MM.1S (cell line): ENCODE results near the gene PXMP2.

Source experiments
- DNase-seq: peaks from one replicate; pipeline ENCODE4 v3.0.0-alpha.2; 2015
- H2AFZ ChIP-seq: fragments of 300-600 bp; sonication (generic); 2 replicates; pipeline ENCODE4 v1.6.0; 2016; ENCODE audit warnings: antibody characterized with exemption, low read length
- H3F3A ChIP-seq: fragments of 300-600 bp; sonication (generic); 2 replicates; pipeline ENCODE4 v1.6.1; 2016; ENCODE audit warnings: mild to moderate bottlenecking, antibody characterized with exemption, low read length, moderate library complexity, mixed read lengths; ENCODE audit not compliant: insufficient read depth
- H3K27ac ChIP-seq: fragments of 300-600 bp; sonication (generic); 2 replicates; pipeline ENCODE4 v1.5.1; 2016; ENCODE audit warnings: mild to moderate bottlenecking, low read length
- H3K27me3 ChIP-seq: fragments of 300-600 bp; sonication (generic); replicated peaks from 2 replicates; pipeline ENCODE4 v1.6.0; 2016; ENCODE audit warnings: low read length; ENCODE audit not compliant: insufficient read depth
- H3K36me3 ChIP-seq: fragments of 300-600 bp; sonication (generic); replicated peaks from 2 replicates; pipeline ENCODE4 v1.6.1; 2016; ENCODE audit warnings: mild to moderate bottlenecking, low read length, mixed read lengths; ENCODE audit not compliant: insufficient read depth
- H3K4me1 ChIP-seq: fragments of 300-600 bp; sonication (generic); 2 replicates; pipeline ENCODE4 v1.6.1; 2016; ENCODE audit warnings: low read length, mixed read lengths
- H3K4me2 ChIP-seq: fragments of 300-600 bp; sonication (generic); 2 replicates; pipeline ENCODE4 v1.6.0; 2016; ENCODE audit warnings: low read depth, low read length
- H3K4me3 ChIP-seq: fragments of 300-600 bp; sonication (generic); 2 replicates; pipeline ENCODE4 v1.5.1; 2016; ENCODE audit warnings: low read length, mixed read lengths
- H3K79me2 ChIP-seq: fragments of 300-600 bp; sonication (generic); 2 replicates; pipeline ENCODE4 v1.6.1; 2016; ENCODE audit warnings: mixed run types, low read length, mixed read lengths
- H3K9ac ChIP-seq: fragments of 300-600 bp; sonication (generic); 2 replicates; pipeline ENCODE4 v1.6.1; 2016; ENCODE audit warnings: low read length, mixed read lengths
- H3K9me2 ChIP-seq: fragments of 300-600 bp; sonication (generic); replicated peaks from 2 replicates; pipeline ENCODE4 v1.6.1; 2016; ENCODE audit warnings: mild to moderate bottlenecking, low read length, mixed read lengths; ENCODE audit not compliant: insufficient read depth
- H3K9me3 ChIP-seq: fragments of 300-600 bp; sonication (generic); replicated peaks from 2 replicates; pipeline ENCODE4 v1.6.1; 2016; ENCODE audit warnings: mild to moderate bottlenecking, low read length, mixed read lengths; ENCODE audit not compliant: insufficient read depth
- H4K20me1 ChIP-seq: fragments of 300-600 bp; sonication (generic); 2 replicates; pipeline ENCODE4 v1.6.1; 2016; ENCODE audit warnings: mild to moderate bottlenecking, low read length, moderate library complexity, mixed read lengths; ENCODE audit not compliant: insufficient read depth
- EZH2 ChIP-seq: fragments of 300-600 bp; sonication (generic); optimal IDR thresholded peaks from 2 replicates; pipeline ENCODE3; 2017; ENCODE audit warnings: low read depth, mild to moderate bottlenecking, antibody characterized with exemption, low read length, mixed read lengths
- EZH2phosphoT487 ChIP-seq: fragments of 300-600 bp; sonication (generic); IDR thresholded peaks from 2 replicates; pipeline ENCODE4 v1.6.1; 2018; ENCODE audit warnings: antibody characterized with exemption, low read length
- TF ChIP-seq, protein P1 (sequence below): fragments of 300-600 bp; sonication (generic); IDR thresholded peaks from 2 replicates; pipeline ENCODE4 v1.5.1; 2016; ENCODE audit warnings: antibody characterized with exemption, low read length, mixed read lengths

The PXMP2 gene

DNA sequence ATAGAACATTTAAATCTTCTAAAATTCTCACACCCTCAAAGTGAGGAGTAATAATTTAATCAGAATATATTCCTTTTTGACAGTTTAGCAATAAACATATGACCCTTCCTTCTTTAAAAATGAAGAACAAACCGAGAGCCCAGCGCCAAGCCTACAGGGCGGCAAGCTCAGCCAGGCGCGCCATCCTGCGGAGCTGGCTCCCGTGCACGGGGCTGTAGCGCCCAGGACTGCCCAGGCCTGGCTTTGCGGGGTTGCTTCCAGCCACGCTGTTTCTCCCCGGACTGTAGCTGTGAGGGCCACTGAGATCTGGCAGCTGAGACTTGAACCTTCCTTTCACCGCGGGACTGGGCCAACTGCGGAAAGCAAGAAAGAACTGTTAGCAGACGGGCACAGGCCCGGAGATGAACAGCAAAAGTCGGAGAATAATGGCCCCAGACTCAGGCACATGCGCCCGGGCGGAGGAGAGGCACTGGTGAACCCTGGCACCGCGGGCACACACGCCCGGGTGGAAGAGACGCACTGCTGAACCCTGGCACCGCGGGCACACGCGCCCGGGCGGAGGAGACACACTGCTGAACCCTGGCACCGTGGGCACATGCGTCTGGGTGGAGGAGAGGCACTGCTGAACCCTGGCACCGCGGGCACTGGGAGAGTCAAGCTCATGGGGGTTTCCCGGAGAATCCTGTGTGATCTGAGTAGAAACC, 39.9 kb downstream of the PXMP2 start:
- no peaks in the 10 kb centered on the region for H3K27me3 ChIP-seq
- H2AFZ ChIP-seq, result no peak overlapping the region
- H3K36me3 ChIP-seq, result no peaks in the 10 kb centered on the region; the same call in 1 of the 2 replicates
- H3K27ac ChIP-seq, result no peak overlapping the region
- H3K4me3 ChIP-seq, result no peak overlapping the region
- no peaks in the 10 kb centered on the region for H3K9me3 ChIP-seq
- no peak for DNase-seq
- H3F3A ChIP-seq, result no peaks in the 10 kb centered on the region
- H3K79me2 ChIP-seq, result no peaks in the 10 kb centered on the region
- H3K4me2 ChIP-seq, result no peak overlapping the region
- H3K9ac ChIP-seq, result no peak overlapping the region
- H3K4me1 ChIP-seq, result no peaks in the 10 kb centered on the region
- TF ChIP-seq, protein P1, sequence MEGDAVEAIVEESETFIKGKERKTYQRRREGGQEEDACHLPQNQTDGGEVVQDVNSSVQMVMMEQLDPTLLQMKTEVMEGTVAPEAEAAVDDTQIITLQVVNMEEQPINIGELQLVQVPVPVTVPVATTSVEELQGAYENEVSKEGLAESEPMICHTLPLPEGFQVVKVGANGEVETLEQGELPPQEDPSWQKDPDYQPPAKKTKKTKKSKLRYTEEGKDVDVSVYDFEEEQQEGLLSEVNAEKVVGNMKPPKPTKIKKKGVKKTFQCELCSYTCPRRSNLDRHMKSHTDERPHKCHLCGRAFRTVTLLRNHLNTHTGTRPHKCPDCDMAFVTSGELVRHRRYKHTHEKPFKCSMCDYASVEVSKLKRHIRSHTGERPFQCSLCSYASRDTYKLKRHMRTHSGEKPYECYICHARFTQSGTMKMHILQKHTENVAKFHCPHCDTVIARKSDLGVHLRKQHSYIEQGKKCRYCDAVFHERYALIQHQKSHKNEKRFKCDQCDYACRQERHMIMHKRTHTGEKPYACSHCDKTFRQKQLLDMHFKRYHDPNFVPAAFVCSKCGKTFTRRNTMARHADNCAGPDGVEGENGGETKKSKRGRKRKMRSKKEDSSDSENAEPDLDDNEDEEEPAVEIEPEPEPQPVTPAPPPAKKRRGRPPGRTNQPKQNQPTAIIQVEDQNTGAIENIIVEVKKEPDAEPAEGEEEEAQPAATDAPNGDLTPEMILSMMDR, result no peak
- TF ChIP-seq EZH2phosphoT487, result no peak
- TF ChIP-seq EZH2, result no peak
- H4K20me1 ChIP-seq, result no peaks in the 10 kb centered on the region
- no peaks in the 10 kb centered on the region for H3K9me2 ChIP-seq

DNA sequence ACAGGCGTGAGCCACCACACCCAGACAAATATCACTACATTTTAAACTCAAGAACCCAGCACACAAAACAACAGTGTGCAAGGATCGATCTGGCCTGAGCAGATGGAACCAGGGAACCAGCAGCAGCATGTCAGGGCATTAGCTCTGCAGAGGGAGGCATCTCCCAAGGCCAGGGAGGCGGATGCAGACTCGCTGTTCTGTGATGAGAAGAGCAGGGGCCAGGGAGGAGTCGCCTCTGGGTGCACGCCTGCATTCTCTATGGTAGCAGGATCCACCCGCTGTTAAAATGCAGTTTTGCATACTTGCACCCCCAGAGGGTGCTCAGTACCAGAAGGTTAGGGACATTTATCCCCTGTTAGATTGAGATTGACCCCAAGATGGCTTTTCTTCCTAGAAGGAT, 41.1 kb downstream of the PXMP2 start:
- Histone ChIP-seq H3K9me2 (no peaks in the 10 kb centered on the region), H3F3A (no peaks in the 10 kb centered on the region), H3K9ac (no peak overlapping the region), H4K20me1 (no peaks in the 10 kb centered on the region), H3K4me1 (no peaks in the 10 kb centered on the region), H3K4me2 (no peak overlapping the region), H2AFZ (no peak overlapping the region), H3K9me3 (no peaks in the 10 kb centered on the region), H3K79me2 (no peaks in the 10 kb centered on the region), H3K27me3 (no peaks in the 10 kb centered on the region), H3K4me3 (no peak overlapping the region), H3K27ac (no peak overlapping the region), H3K36me3 (no peaks in the 10 kb centered on the region; the same call in 1 of the 2 replicates)
- TF ChIP-seq EZH2phosphoT487, result no peak
- TF ChIP-seq, protein P1, result no peak
- TF ChIP-seq EZH2, result no peak
- DNase-seq, result no peak

DNA sequence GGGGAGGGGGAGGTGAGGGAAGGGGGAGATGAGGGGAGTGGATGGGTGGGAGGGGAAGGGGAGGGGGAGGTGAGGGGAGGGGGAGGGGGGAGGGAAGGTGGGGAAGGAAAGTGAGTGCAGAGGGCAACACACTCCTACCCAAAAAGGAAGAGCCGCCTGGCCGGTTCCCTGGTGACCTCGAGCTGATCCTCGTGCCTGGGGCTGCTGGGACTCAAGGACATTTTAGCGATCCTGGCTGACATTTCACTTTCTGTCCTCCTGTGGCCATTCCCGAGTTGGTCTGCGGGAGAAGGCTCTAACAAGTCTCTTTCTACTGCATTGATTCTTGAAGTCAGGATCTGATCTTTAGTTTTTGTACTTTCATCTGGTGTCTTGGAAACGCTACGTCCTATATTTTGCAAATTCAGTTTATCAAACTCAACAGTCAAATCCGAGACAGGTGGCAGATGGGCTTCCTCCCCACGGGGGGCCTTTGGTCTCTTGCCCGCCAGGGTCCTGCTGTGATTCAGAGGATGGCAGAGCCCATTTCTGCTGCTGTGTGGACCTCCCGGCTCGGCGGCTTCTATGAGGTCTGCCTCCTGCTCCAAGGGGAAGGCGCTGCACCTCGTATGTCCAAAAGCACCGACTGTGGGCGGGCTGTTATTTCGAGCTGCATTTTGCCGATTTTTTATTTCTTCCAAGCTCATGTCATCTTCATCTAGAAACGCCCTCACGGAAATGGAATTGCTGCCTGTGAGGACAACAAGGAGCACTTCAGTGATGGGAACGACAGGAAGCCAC, 42.3 kb downstream of the PXMP2 start:
- no peak for DNase-seq
- Histone ChIP-seq H3K36me3 (no peaks in the 10 kb centered on the region; the same call in 1 of the 2 replicates), H3K4me3 (no peak overlapping the region), H3K27me3 (no peaks in the 10 kb centered on the region), H3K4me1 (no peaks in the 10 kb centered on the region), H3K9me2 (no peaks in the 10 kb centered on the region), H3K9ac (no peak overlapping the region), H3K27ac (no peak overlapping the region), H3K4me2 (no peak overlapping the region), H4K20me1 (no peaks in the 10 kb centered on the region), H2AFZ (no peak overlapping the region), H3K79me2 (no peaks in the 10 kb centered on the region), H3K9me3 (no peaks in the 10 kb centered on the region), H3F3A (no peaks in the 10 kb centered on the region)
- TF ChIP-seq EZH2phosphoT487 (no peak), EZH2 (no peak)
- TF ChIP-seq, protein P1, result no peak
